GM19328 (cell line): ENCODE data around the gene DGLUCY.

Experiments used
- ATAC-seq: cut with Tn5 transposase; IDR thresholded peaks from one replicate; pipeline ENCODE4 v1.9.1; 2021; ENCODE audit warnings: mild to moderate bottlenecking, moderate library complexity; ENCODE audit not compliant: unreplicated experiment

The DGLUCY gene

GRCh38 chr14:91273885-91274273 is 160.0 kb downstream of the DGLUCY start:
- ATAC-seq = no peak

GRCh38 chr14:91274796-91275195 is 160.9 kb downstream of the DGLUCY start:
- no peak for ATAC-seq
